LHCN-M2 (cell line): ENCODE data around the gene ADAMTS9. TPM values are rescaled to one million over a fixed set of nuclear protein-coding genes. Genes with fewer than 3 reads are reported as not detected.

Source experiments
- DNase-seq: peaks from one replicate; pipeline ENCODE4 v3.0.0-alpha.2; 2012; ENCODE audit warnings: low read depth
- polyA plus RNA-seq: library from polyadenylated mRNA; unstranded; fragments of >200 nt; gene quantifications from one replicate; pipeline ENCODE4 v1.2.1, GENCODE V29; 2012; ENCODE audit warnings: missing spikeins
- total RNA-seq: library from RNA; depleted of rRNA; stranded (reverse); fragments of >200 nt; gene quantifications from 2 replicates; pipeline ENCODE4 v1.2.3, GENCODE V29; 2014; rRNA removed

ADAMTS9 gene
- 0.13 and 0.29 TPM in 2 replicates for total RNA-seq
- polyA plus RNA-seq = 0.26 TPM

GRCh38 chr3:64687781-64688604 is at the start of gene ADAMTS9:
ADAMTS9 (minus strand) TSS chr3:64688000; CDS start chr3:64687657, 343 bp downstream.
- DNase-seq = peak; percentile 53

DNA sequence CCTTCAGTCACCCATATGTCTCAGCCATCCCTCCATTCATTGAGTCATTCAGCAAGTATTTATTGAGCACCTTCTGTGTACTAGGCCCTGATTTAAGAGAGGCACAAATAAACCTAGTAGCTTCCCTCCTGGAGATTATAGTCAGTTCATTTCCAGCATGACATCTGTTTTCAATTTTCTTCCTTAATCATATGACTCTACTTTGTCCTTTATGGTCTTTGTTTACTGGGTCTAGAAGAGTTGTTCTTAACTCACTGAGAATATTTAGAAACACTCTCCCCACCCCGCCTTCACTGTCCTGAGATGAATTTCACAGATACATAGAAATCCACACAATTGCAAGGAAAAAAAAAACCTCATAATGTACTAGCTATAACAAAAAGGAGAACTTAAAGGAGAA is 44.8 kb upstream of the ADAMTS9 start:
- no peak for DNase-seq

- no peak for DNase-seq
Observed at GRCh38 chr3:64730681-64731080, 42.9 kb upstream of the ADAMTS9 start.

DNA sequence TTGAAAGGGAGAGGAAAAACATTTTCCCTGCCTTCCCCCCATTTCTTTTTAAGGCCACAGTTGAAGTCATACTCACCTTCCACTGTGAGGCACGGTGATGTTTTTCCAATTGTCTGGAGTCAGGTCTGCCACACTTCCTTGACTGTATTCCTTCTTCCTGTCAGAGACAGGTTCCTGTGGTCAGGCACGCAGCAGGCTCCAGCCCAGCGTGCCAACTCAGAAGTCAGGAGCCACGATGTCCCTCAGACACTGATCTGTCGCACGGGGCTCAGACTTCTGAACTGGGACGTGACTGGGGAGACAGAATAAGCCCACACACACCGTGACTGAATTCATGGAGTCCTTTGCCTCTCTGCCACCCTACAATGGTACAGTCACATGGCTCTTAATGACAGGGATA is 41.2 kb upstream of the ADAMTS9 start:
- DNase-seq = no peak

DNA sequence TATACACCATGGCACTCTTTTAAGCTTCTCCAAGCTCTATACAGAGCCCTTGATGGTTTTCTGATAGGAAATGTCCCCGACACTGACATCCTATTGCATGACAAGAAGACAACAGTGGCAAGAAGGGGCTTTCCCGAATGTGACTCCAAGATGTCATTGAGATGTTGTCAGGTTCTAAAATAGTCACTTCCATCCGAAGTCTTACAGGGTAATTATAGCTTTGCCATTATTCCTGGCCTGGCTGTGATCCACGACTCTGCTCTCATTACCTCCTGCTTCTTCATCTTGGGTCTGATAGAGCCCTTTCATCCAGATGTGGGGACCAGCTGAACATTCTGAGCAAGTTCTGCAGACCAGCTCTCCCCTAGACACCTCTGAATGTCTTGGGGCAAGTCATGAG is 40.6 kb upstream of the ADAMTS9 start:
- DNase-seq = no peak

DNA sequence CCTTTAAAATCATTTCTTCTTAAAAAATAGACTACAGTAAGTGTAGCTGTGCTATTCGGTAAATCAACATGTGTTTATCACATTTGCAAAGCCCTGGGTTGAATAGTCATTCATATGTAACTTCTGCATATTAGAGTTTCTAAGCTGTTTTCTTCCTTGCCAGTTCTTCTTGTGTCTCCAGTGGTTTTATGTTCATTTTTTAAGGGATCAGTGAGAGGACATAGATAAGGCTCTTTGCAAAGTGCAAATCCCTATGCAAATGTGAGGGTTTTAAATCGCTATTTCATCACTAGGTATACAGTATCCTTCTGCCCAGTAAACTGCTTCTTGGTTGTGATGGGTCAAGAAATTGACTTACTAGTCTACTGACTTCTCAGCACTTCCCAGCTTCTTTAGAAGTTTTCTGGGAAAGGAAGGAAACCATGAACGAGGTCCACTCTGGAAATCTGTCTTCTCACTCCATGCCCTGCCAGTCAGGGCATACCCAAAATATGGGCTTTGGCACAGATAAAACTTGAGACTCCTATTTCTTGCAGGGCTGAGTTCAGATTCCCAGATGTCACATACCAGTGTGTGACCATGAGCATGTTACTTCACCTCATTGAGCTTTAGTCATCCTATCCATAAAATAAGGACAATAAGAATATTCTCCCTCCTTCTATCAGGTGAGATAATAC is 38.8 kb upstream of the ADAMTS9 start:
- DNase-seq = no peak

GRCh38 chr3:64718976-64719375 is 31.2 kb upstream of the ADAMTS9 start:
- no peak for DNase-seq

GRCh38 chr3:64717872-64718613 is 30.2 kb upstream of the ADAMTS9 start:
- DNase-seq = no peak

- DNase-seq = no peak
Observed at GRCh38 chr3:64717411-64717810, 29.6 kb upstream of the ADAMTS9 start.

DNA sequence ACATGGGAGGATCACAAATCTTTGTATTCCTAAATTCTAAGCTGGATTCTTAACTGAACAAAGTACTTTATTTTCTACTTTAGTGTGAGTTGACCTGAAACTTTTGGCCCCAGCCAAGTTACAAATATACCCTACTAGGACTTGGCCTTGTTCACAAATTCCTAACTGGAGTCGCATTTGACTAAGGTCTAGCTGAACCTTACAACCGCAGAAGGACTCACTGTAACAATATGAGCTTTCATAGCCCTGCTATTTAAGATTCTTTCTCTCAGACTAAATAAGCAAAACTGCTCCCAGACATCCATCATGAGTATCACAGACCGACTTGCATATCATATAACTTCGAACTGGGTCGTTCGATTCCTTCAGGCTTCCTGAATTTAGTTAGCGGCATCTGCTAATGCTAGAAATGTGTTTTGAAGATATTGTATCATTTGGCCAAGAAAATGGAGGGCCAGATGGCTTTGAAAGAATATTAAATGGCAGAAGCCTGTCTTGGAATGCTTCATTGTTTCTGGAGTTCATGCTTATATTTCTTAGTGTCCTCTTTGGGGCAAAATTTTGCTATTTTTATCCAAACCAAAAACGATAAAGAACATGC is 28.4 kb upstream of the ADAMTS9 start:
- no peak for DNase-seq

DNA sequence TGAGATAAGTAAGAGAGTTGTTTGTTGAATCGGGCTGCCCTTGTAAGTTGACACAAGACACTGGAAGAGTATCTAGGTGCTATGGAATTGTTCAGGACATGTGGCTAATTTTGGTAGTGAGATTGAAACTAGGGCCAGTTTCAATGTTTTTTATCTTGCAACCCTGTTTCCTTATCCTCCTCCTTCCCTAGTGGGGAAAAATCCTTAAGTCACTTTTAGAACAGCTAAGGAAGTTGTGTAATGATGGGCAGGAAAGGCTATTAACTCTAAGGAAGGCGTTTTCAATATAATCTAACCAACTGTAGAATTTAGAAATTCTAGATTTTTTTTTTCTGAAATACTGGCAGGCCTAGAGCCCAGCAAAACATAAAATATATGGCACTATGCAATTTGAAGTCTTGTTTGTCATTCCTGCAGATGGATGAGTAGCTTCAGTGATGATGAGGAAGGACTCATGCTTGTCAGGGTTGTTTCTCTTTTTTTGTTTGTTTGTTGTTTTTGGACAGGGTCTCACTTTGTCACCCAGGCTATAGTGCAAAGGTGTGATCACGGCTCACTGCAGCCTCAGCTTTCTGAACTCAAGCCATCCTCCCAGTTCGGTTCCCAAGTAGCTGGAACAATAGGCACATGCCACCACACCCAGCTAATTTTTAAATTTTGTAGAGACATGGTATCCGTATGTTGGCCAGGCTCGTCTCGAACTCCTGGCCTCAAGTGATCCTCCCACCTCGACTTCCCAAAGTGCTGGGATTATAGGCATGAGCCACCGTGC is 27.6 kb upstream of the ADAMTS9 start:
- DNase-seq = no peak

- no peak for DNase-seq
Observed at GRCh38 chr3:64708456-64708855, 20.7 kb upstream of the ADAMTS9 start.

GRCh38 chr3:64705946-64706345 is 18.1 kb upstream of the ADAMTS9 start:
- DNase-seq = no peak

GRCh38 chr3:64696896-64697295 is 9.1 kb upstream of the ADAMTS9 start:
- DNase-seq = no peak

GRCh38 chr3:64694114-64694513 is 6.3 kb upstream of the ADAMTS9 start:
- no peak for DNase-seq

DNA sequence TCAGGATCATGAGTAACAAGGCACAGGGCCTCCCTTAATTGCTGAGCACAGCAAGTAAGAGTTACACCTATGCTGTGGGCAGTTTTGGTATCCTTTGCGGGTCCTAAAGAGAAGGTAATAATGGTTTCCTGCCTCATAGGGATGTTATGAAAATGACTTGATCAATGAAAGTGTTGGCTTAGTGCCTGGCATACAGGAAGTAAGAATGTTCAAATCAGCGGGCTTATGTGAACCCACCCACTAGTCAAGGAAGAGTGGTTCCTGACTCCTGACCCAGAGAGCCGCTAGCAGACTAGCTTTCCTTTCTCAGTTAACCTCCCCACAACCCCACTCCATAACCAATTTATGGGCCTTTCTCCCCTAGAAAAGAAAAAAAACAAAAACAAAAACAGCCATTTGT is 5.2 kb upstream of the ADAMTS9 start:
- no peak for DNase-seq

- peak; percentile 27 for DNase-seq
Observed at GRCh38 chr3:64691051-64691450, 3.3 kb upstream of the ADAMTS9 start.

DNA sequence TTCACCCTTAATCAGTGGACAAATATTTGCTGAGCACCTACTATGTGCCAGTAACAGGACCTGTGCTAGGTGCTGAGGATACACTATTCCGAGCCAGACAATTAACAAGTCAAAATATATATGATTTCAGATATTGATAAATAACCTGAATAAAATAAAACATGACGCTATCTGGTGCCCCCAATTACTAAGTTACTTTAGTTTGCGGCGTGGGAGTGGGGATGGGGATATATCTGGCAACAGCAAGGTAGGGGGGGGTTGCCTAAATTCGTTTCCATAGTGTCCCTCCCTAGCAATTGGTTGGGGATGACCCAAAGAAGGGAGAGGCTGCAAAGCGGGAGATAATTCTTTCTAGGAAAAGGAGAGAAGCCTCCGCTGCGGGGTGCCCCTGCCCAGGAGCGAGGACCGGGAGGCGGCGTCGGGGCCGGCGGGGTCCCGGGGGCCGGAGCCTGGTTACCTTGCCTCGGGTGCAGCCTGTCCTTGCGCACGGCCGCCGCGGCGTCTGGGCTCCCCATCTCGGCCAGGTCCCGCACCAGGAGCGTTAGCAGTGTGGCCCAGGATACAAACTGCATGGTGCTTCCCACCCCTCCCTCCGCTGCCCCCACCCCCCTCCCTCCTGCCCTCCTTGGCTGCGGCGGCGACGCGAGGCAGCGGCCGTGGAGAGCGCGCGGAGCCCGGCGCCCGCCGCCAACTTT is 567 bp downstream of the ADAMTS9 start:
- no peak for DNase-seq

GRCh38 chr3:64686446-64686908 is 1.3 kb downstream of the ADAMTS9 start:
- peak; percentile 48 for DNase-seq

DNA sequence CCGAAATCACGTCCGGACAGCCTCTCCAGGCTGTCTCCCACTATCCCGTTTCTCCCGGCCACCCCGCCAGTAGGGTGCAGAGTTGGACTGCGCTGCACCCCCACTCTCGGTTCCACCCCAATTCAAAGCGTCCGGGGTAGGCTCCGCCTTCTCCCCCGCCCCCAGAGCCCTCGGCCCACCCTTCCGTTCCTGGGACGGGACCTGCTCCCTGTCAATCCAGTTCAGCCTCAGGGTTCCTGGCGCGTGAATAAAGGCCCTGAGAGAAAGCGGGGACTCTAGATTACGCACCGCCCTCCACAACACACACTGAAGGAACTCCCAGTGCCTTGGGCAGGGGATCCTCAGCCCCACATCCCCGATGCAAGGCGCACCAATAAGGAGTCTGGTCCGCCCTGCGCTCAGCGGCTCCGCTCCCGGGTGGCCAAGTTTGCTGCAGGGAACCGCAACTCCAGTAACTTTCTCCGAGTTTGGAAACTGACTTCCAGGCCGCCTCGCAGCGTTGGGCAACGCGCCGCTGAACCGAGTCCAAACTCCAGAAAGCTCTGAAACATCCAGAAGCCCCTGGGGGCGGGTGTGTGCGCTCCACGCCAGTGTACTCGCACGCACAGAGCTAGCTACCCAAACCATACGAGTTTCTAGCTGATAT is 1.9 kb downstream of the ADAMTS9 start:
- DNase-seq = peak; percentile 87
